ENCODE results near the gene TGIF2. TPM values are rescaled to one million over a fixed set of nuclear protein-coding genes. Genes with fewer than 3 reads are reported as not detected.

TGIF2 gene
- total and polyA plus RNA-seq, 9 of the 15 experiments (the other 6 are each of a cell fraction or from before 2014, with no cell fraction given): 6.8 to 27.8 (median 15.7) TPM

DNA sequence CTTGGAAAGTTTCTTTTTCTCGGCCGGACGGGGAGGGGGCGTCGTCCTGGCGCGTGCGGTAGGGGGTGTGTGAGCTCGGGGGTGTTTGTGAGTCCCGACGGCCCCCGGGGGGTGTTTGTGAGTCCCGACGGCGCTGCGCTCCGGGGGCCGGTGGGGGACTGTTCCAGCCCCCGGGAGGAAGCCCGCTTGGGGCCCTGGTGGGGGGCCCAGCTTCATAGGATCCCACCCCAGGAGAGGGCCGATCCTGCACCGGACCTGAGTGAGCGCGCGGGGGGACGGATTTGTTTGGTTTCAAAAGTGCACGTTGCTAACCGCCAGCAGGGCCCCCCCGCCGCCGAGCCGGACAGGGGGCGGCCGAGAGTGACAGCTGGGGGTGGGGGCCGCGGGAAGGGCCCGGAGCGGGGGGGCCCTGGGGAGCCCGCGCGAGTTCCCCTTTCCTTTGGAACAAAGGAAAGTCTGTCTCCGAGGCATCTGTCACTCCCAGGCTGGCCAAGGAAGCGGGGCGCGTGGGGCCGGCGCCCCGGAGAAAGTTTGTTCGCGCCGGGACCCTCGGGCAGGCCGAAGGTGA is 485 bp downstream of the TGIF2 start (continued):
- TF ChIP-seq, protein P1, sequence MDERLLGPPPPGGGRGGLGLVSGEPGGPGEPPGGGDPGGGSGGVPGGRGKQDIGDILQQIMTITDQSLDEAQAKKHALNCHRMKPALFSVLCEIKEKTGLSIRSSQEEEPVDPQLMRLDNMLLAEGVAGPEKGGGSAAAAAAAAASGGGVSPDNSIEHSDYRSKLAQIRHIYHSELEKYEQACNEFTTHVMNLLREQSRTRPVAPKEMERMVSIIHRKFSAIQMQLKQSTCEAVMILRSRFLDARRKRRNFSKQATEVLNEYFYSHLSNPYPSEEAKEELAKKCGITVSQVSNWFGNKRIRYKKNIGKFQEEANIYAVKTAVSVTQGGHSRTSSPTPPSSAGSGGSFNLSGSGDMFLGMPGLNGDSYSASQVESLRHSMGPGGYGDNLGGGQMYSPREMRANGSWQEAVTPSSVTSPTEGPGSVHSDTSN (CRISPR knock-in tag; IDR thresholded peaks at IDR 0.05; ENCODE audit: low read depth): peak; percentile 37; the same call in 1 of the 2 replicates
- TF ChIP-seq, protein P1 (tag; conservative IDR thresholded peaks at IDR 0.05; ENCODE audit: low read depth): no peak
- TF ChIP-seq SUPT5H (IDR thresholded peaks at IDR 0.05) (no peak), MEIS2 (IDR thresholded peaks at IDR 0.05; ENCODE audit: partially characterized antibody) (peak; percentile 29), CHCHD3 (CRISPR knock-in tag; IDR thresholded peaks at IDR 0.05) (no peak), KAT7 (CRISPR knock-in tag; IDR thresholded peaks at IDR 0.05; ENCODE audit: borderline replicate concordance) (no peak), RFX7 (CRISPR knock-in tag; IDR thresholded peaks at IDR 0.05) (no peak), ZNF699 (CRISPR knock-in tag; IDR thresholded peaks at IDR 0.05; ENCODE audit: insufficient replicate concordance) (no peak), ZNF121 (CRISPR knock-in tag; conservative IDR thresholded peaks at IDR 0.05) (no peak), SP2 (IDR thresholded peaks at IDR 0.05; ENCODE audit: extremely low read depth, low read depth, low read length, poor library complexity, severe bottlenecking) (no peak), RAD51 (IDR thresholded peaks at IDR 0.05; ENCODE audit: borderline replicate concordance, low read depth) (no peak), JUN (IDR thresholded peaks at IDR 0.05; ENCODE audit: borderline replicate concordance, low read depth, low read length) (no peak), JUN (CRISPR knock-in tag; IDR thresholded peaks at IDR 0.05; ENCODE audit: borderline replicate concordance) (no peak)
- TF ChIP-seq, protein P2, sequence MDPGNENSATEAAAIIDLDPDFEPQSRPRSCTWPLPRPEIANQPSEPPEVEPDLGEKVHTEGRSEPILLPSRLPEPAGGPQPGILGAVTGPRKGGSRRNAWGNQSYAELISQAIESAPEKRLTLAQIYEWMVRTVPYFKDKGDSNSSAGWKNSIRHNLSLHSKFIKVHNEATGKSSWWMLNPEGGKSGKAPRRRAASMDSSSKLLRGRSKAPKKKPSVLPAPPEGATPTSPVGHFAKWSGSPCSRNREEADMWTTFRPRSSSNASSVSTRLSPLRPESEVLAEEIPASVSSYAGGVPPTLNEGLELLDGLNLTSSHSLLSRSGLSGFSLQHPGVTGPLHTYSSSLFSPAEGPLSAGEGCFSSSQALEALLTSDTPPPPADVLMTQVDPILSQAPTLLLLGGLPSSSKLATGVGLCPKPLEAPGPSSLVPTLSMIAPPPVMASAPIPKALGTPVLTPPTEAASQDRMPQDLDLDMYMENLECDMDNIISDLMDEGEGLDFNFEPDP (CRISPR knock-in tag; IDR thresholded peaks at IDR 0.05): no peak
- TF ChIP-seq, protein P3, sequence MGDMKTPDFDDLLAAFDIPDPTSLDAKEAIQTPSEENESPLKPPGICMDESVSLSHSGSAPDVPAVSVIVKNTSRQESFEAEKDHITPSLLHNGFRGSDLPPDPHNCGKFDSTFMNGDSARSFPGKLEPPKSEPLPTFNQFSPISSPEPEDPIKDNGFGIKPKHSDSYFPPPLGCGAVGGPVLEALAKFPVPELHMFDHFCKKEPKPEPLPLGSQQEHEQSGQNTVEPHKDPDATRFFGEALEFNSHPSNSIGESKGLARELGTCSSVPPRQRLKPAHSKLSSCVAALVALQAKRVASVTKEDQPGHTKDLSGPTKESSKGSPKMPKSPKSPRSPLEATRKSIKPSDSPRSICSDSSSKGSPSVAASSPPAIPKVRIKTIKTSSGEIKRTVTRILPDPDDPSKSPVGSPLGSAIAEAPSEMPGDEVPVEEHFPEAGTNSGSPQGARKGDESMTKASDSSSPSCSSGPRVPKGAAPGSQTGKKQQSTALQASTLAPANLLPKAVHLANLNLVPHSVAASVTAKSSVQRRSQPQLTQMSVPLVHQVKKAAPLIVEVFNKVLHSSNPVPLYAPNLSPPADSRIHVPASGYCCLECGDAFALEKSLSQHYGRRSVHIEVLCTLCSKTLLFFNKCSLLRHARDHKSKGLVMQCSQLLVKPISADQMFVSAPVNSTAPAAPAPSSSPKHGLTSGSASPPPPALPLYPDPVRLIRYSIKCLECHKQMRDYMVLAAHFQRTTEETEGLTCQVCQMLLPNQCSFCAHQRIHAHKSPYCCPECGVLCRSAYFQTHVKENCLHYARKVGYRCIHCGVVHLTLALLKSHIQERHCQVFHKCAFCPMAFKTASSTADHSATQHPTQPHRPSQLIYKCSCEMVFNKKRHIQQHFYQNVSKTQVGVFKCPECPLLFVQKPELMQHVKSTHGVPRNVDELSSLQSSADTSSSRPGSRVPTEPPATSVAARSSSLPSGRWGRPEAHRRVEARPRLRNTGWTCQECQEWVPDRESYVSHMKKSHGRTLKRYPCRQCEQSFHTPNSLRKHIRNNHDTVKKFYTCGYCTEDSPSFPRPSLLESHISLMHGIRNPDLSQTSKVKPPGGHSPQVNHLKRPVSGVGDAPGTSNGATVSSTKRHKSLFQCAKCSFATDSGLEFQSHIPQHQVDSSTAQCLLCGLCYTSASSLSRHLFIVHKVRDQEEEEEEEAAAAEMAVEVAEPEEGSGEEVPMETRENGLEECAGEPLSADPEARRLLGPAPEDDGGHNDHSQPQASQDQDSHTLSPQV (IDR thresholded peaks at IDR 0.05): no peak
- TF ChIP-seq, protein P4, sequence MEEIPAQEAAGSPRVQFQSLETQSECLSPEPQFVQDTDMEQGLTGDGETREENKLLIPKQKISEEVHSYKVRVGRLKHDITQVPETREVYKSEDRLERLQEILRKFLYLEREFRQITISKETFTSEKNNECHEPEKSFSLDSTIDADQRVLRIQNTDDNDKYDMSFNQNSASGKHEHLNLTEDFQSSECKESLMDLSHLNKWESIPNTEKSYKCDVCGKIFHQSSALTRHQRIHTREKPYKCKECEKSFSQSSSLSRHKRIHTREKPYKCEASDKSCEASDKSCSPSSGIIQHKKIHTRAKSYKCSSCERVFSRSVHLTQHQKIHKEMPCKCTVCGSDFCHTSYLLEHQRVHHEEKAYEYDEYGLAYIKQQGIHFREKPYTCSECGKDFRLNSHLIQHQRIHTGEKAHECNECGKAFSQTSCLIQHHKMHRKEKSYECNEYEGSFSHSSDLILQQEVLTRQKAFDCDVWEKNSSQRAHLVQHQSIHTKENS (CRISPR knock-in tag; IDR thresholded peaks at IDR 0.05): no peak
- TF ChIP-seq, protein P5, sequence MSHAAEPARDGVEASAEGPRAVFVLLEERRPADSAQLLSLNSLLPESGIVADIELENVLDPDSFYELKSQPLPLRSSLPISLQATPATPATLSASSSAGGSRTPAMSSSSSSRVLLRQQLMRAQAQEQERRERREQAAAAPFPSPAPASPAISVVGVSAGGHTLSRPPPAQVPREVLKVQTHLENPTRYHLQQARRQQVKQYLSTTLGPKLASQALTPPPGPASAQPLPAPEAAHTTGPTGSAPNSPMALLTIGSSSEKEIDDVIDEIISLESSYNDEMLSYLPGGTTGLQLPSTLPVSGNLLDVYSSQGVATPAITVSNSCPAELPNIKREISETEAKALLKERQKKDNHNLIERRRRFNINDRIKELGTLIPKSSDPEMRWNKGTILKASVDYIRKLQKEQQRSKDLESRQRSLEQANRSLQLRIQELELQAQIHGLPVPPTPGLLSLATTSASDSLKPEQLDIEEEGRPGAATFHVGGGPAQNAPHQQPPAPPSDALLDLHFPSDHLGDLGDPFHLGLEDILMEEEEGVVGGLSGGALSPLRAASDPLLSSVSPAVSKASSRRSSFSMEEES (CRISPR knock-in tag; IDR thresholded peaks at IDR 0.05): no peak

Measured in K562 (cell line).